Raji (cell line): ENCODE results near the gene CD24.

ENCODE experiments used
- POLR2A ChIP-seq: IDR thresholded peaks from 2 replicates; pipeline ENCODE4 v1.6.1; 2011; ENCODE audit warnings: low read depth, low read length, control low read depth; ENCODE audit not compliant: insufficient read depth

CD24 gene

GRCh38 chr6:106974336-106974998 is at the start of gene CD24:
TSS of gene CD24 (minus strand) at chr6:106974729. CDS start at chr6:106974646, 83 bp downstream.
- no peak for TF ChIP-seq POLR2A

- TF ChIP-seq POLR2A = no peak
These were observed 47.1 kb upstream of the CD24 start for GRCh38 chr6:107021446-107022185.

- no peak for TF ChIP-seq POLR2A
These were observed 45.7 kb upstream of the CD24 start for GRCh38 chr6:107020239-107020638.

GRCh38 chr6:107019047-107019446 is 44.5 kb upstream of the CD24 start:
- no peak for TF ChIP-seq POLR2A

GRCh38 chr6:107009499-107009898 is 35.0 kb upstream of the CD24 start:
- TF ChIP-seq POLR2A = no peak

- TF ChIP-seq POLR2A = no peak
These were observed 23.0 kb upstream of the CD24 start for GRCh38 chr6:106997392-106998158.

- no peak for TF ChIP-seq POLR2A
These were observed 21.1 kb upstream of the CD24 start for GRCh38 chr6:106995640-106996039.

GRCh38 chr6:106988664-106989063 is 14.1 kb upstream of the CD24 start:
- TF ChIP-seq POLR2A = no peak

- TF ChIP-seq POLR2A = no peak
These were observed 7.4 kb upstream of the CD24 start for GRCh38 chr6:106981926-106982325.

GRCh38 chr6:106980926-106981325 is 6.4 kb upstream of the CD24 start:
- no peak for TF ChIP-seq POLR2A

- no peak for TF ChIP-seq POLR2A
These were observed 4.9 kb upstream of the CD24 start for GRCh38 chr6:106979435-106979884.

- no peak for TF ChIP-seq POLR2A
These were observed 2.7 kb upstream of the CD24 start for GRCh38 chr6:106977246-106977645.

- TF ChIP-seq POLR2A = no peak
These were observed 1.7 kb upstream of the CD24 start for GRCh38 chr6:106976270-106976669.

- no peak for TF ChIP-seq POLR2A
These were observed 1.2 kb upstream of the CD24 start for GRCh38 chr6:106975738-106976064.

GRCh38 chr6:106974999-106975737 is 639 bp upstream of the CD24 start:
- no peak for TF ChIP-seq POLR2A
